HG03060 (cell line): ENCODE results near the gene ARHGAP30.
A peak's percentile ranks its signal among the peaks of the same experiment; 100 is the strongest.
"Not testable (repeated sequence)": the region's sequence is repeated elsewhere in the genome, so short reads cannot be mapped to it uniquely, and the experiment has no call there.

ENCODE experiments used
- ATAC-seq: cut with Tn5 transposase; IDR thresholded peaks from one replicate; pipeline ENCODE4 v1.9.1; 2021; ENCODE audit warnings: low read depth, moderate number of reproducible peaks; ENCODE audit not compliant: unreplicated experiment

ARHGAP30 gene

GRCh38 chr1:161073474-161074121, 3.9 kb upstream of the ARHGAP30 start:
- ATAC-seq, result no peak

GRCh38 chr1:161072751-161073449, 3.2 kb upstream of the ARHGAP30 start:
- no peak for ATAC-seq

- ATAC-seq, result no peak
Observed at GRCh38 chr1:161071886-161072371, 2.2 kb upstream of the ARHGAP30 start.

GRCh38 chr1:161070761-161071160, 1.1 kb upstream of the ARHGAP30 start:
- no peak for ATAC-seq

GRCh38 chr1:161069241-161069640, 450 bp downstream of the ARHGAP30 start:
- no peak for ATAC-seq

GRCh38 chr1:161068306-161069234, 1.1 kb downstream of the ARHGAP30 start:
- ATAC-seq, result no peak

GRCh38 chr1:161066694-161067093, 3.0 kb downstream of the ARHGAP30 start:
- no peak for ATAC-seq

- ATAC-seq, result not testable (repeated sequence)
Observed at GRCh38 chr1:161065681-161066080, 4.0 kb downstream of the ARHGAP30 start.

- not testable (repeated sequence) for ATAC-seq
Observed at GRCh38 chr1:161063936-161064335, 5.8 kb downstream of the ARHGAP30 start.

- ATAC-seq, result no peak
Observed at GRCh38 chr1:161061419-161061818, 8.3 kb downstream of the ARHGAP30 start.

GRCh38 chr1:161059293-161059692, 10.4 kb downstream of the ARHGAP30 start:
- no peak for ATAC-seq

GRCh38 chr1:161054805-161055204, 14.9 kb downstream of the ARHGAP30 start:
- ATAC-seq, result no peak

GRCh38 chr1:161054232-161054631, 15.5 kb downstream of the ARHGAP30 start:
- no peak for ATAC-seq

GRCh38 chr1:161052899-161053298, 16.8 kb downstream of the ARHGAP30 start:
- ATAC-seq, result no peak

- ATAC-seq, result no peak
Observed at GRCh38 chr1:161051219-161051618, 18.5 kb downstream of the ARHGAP30 start.

GRCh38 chr1:161048949-161049722, 20.6 kb downstream of the ARHGAP30 start:
- no peak for ATAC-seq

- no peak for ATAC-seq
Observed at GRCh38 chr1:161047436-161048420, 22.0 kb downstream of the ARHGAP30 start.

- peak; percentile 36 for ATAC-seq
Observed at GRCh38 chr1:161046605-161047228, 23.0 kb downstream of the ARHGAP30 start.
